GM12865 (cell line): ENCODE data around the gene SLX9.

Experiments
- DNase-seq: peaks from one replicate; pipeline ENCODE4 v3.0.0; 2010; ENCODE audit warnings: low read depth
- H3K4me3 ChIP-seq: 2 replicates; pipeline ENCODE4 v1.5.1; 2011; ENCODE audit warnings: mild to moderate bottlenecking, low read depth, low read length, control low read depth
- CTCF ChIP-seq: IDR thresholded peaks from 2 replicates; pipeline ENCODE4 v1.5.1; 2011; ENCODE audit warnings: low read length, control low read depth, low read depth, inconsistent platforms; ENCODE audit not compliant: insufficient read depth; ENCODE audit errors: missing control alignments

The SLX9 gene

GRCh38 chr21:44977616-44978340 is 37.9 kb downstream of the SLX9 start:
- TF ChIP-seq CTCF, result no peak
- no peak for DNase-seq
- no peak overlapping the region for H3K4me3 ChIP-seq

- no peak for DNase-seq
- TF ChIP-seq CTCF, result no peak
- H3K4me3 ChIP-seq, result no peak overlapping the region
Observed at GRCh38 chr21:44979687-44980561, 40.1 kb downstream of the SLX9 start.

GRCh38 chr21:44980562-44981489 is 41.0 kb downstream of the SLX9 start:
- no peak for DNase-seq
- H3K4me3 ChIP-seq, result no peak overlapping the region
- no peak for TF ChIP-seq CTCF

GRCh38 chr21:44982558-44983250 is 42.9 kb downstream of the SLX9 start:
- TF ChIP-seq CTCF, result no peak
- H3K4me3 ChIP-seq, result no peak overlapping the region
- DNase-seq, result no peak

- TF ChIP-seq CTCF, result no peak
- no peak for DNase-seq
- no peak overlapping the region for H3K4me3 ChIP-seq
Observed at GRCh38 chr21:44983421-44984206, 43.8 kb downstream of the SLX9 start.
